B cell (primary cell): Measurements from ENCODE around the gene DMRT1.

ENCODE experiments used
- EZH2 ChIP-seq: IDR thresholded peaks from 2 replicates; pipeline ENCODE4 v1.6.1; 2012; ENCODE audit warnings: borderline replicate concordance, low read depth, mild to moderate bottlenecking, moderate library complexity, low read length; ENCODE audit not compliant: insufficient read depth, poor library complexity, severe bottlenecking
- TF ChIP-seq, protein P1 (sequence below): fragments of 200-600 bp; IDR thresholded peaks from one replicate; pipeline ENCODE4 v1.8.0; 2022; ENCODE audit warnings: antibody characterized with exemption, mild to moderate bottlenecking

DNA sequence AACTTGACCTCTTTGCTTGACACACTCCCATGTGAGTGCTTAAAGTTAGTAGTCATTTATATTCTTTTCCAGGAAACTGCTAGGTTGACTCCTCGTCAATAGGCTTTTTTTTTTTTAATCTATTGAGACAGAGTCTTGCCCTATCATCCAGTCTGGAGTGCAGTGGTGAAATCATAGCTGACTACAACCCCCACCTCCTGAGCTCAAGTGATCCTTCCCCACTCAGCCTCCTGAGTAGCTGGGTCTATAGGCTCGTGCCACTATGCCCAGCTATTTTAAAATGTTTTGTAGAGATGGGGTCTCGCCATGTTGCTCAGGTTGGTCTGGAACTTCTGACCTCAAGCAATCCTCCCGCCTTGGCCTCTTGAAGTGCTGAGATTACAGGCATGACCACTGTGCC, 34.9 kb downstream of the DMRT1 start:
- TF ChIP-seq, protein P1, sequence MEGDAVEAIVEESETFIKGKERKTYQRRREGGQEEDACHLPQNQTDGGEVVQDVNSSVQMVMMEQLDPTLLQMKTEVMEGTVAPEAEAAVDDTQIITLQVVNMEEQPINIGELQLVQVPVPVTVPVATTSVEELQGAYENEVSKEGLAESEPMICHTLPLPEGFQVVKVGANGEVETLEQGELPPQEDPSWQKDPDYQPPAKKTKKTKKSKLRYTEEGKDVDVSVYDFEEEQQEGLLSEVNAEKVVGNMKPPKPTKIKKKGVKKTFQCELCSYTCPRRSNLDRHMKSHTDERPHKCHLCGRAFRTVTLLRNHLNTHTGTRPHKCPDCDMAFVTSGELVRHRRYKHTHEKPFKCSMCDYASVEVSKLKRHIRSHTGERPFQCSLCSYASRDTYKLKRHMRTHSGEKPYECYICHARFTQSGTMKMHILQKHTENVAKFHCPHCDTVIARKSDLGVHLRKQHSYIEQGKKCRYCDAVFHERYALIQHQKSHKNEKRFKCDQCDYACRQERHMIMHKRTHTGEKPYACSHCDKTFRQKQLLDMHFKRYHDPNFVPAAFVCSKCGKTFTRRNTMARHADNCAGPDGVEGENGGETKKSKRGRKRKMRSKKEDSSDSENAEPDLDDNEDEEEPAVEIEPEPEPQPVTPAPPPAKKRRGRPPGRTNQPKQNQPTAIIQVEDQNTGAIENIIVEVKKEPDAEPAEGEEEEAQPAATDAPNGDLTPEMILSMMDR: no peak
- TF ChIP-seq EZH2: no peak
